ENCODE data around the gene THEM4. TPM values are rescaled to one million over a fixed set of nuclear protein-coding genes. Genes with fewer than 3 reads are reported as not detected.
A peak's percentile ranks its signal among the peaks of the same experiment; 100 is the strongest.

The THEM4 gene
- total RNA-seq, 1 donor from 2014 or later, result 17.3 TPM

- H3K9me3 Mint-ChIP-seq (ENCODE audit: low read depth), result no peaks in the 10 kb centered on the region
- H3K27me3 Mint-ChIP-seq, result peaks cover 33% of the 10 kb centered on the region
- TF ChIP-seq, protein P1, sequence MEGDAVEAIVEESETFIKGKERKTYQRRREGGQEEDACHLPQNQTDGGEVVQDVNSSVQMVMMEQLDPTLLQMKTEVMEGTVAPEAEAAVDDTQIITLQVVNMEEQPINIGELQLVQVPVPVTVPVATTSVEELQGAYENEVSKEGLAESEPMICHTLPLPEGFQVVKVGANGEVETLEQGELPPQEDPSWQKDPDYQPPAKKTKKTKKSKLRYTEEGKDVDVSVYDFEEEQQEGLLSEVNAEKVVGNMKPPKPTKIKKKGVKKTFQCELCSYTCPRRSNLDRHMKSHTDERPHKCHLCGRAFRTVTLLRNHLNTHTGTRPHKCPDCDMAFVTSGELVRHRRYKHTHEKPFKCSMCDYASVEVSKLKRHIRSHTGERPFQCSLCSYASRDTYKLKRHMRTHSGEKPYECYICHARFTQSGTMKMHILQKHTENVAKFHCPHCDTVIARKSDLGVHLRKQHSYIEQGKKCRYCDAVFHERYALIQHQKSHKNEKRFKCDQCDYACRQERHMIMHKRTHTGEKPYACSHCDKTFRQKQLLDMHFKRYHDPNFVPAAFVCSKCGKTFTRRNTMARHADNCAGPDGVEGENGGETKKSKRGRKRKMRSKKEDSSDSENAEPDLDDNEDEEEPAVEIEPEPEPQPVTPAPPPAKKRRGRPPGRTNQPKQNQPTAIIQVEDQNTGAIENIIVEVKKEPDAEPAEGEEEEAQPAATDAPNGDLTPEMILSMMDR (IDR thresholded peaks at IDR 0.05; ENCODE audit: unreplicated experiment), result no peak
- H3K4me1 Mint-ChIP-seq (ENCODE audit: low read depth), result peaks cover 19% of the 10 kb centered on the region
- no peak for DNase-seq (ENCODE audit: low spot score, unreplicated experiment)
- H3K4me3 Mint-ChIP-seq (ENCODE audit: low read depth), result peak overlapping the region; percentile 78
- H3K36me3 Mint-ChIP-seq (ENCODE audit: insufficient read depth), result no peaks in the 10 kb centered on the region
- no peak overlapping the region for H3K27ac Mint-ChIP-seq
Measured at GRCh38 chr1:151841141-151841540, 68.2 kb downstream of the THEM4 start.

- no peak for DNase-seq (ENCODE audit: low spot score, unreplicated experiment)
- Mint-ChIP-seq H3K4me1 (ENCODE audit: low read depth) (peaks cover 21% of the 10 kb centered on the region), H3K27me3 (peaks cover 30% of the 10 kb centered on the region), H3K36me3 (ENCODE audit: insufficient read depth) (no peaks in the 10 kb centered on the region), H3K9me3 (ENCODE audit: low read depth) (no peaks in the 10 kb centered on the region), H3K4me3 (ENCODE audit: low read depth) (peak overlapping the region; percentile 78), H3K27ac (peak overlapping the region; percentile 98)
- TF ChIP-seq, protein P1 (IDR thresholded peaks at IDR 0.05; ENCODE audit: unreplicated experiment), result no peak
Measured at GRCh38 chr1:151840421-151840820, 68.9 kb downstream of the THEM4 start.

GRCh38 chr1:151839457-151840403 is 69.6 kb downstream of the THEM4 start, which contains the start of gene C2CD4D:
C2CD4D (minus strand) TSS chr1:151839820; CDS start chr1:151838989, 831 bp downstream.
- Mint-ChIP-seq H3K27me3 (peaks cover 28% of the 10 kb centered on the region), H3K4me1 (ENCODE audit: low read depth) (peaks cover 21% of the 10 kb centered on the region), H3K9me3 (ENCODE audit: low read depth) (no peaks in the 10 kb centered on the region), H3K4me3 (ENCODE audit: low read depth) (peak within 1 kb of the TSS; percentile 78), H3K27ac (peak within 1 kb of the TSS; percentile 98), H3K36me3 (ENCODE audit: insufficient read depth) (no peaks in the 10 kb centered on the region)
- DNase-seq (ENCODE audit: low spot score, unreplicated experiment), result peak; percentile 62
- TF ChIP-seq, protein P1 (IDR thresholded peaks at IDR 0.05; ENCODE audit: unreplicated experiment), result no peak

- H3K4me3 Mint-ChIP-seq (ENCODE audit: low read depth), result peak overlapping the region; percentile 78
Measured at GRCh38 chr1:151839082-151839412, 70.3 kb downstream of the THEM4 start.

More at GRCh38 chr1:151839082-151839412, 70.3 kb downstream of the THEM4 start:
- DNase-seq (ENCODE audit: low spot score, unreplicated experiment), result no peak
- H3K9me3 Mint-ChIP-seq (ENCODE audit: low read depth), result no peaks in the 10 kb centered on the region
- TF ChIP-seq, protein P1 (IDR thresholded peaks at IDR 0.05; ENCODE audit: unreplicated experiment), result no peak
- no peaks in the 10 kb centered on the region for H3K36me3 Mint-ChIP-seq (ENCODE audit: insufficient read depth)
- peak overlapping the region; percentile 84 for H3K27ac Mint-ChIP-seq
- peaks cover 28% of the 10 kb centered on the region for H3K27me3 Mint-ChIP-seq
- H3K4me1 Mint-ChIP-seq (ENCODE audit: low read depth), result peaks cover 21% of the 10 kb centered on the region
